ENCODE data around the gene JAG1.

GRCh38 chr20:10655720-10656669 lies 17.8 kb downstream of the JAG1 start:
- TF ChIP-seq CTCF (IDR thresholded peaks at IDR 0.05; ENCODE audit: low read depth, low read length, poor library complexity, severe bottlenecking) (no peak), EZH2phosphoT487 (IDR thresholded peaks at IDR 0.05; ENCODE audit: borderline replicate concordance, low read length) (no peak)

Data from DOHH2 (cell line).